Naive thymus-derived CD8-positive, alpha-beta T cell (primary cell): ENCODE results near the gene MAEA. TPM values are rescaled to one million over a fixed set of nuclear protein-coding genes. Genes with fewer than 3 reads are reported as not detected.

Experiments used
- ATAC-seq, 2 donors: fragments of 150-1000 bp; cut with Tn5 transposase in 1 of 2; sonication (Bioruptor Pico), chemical (Tn5 transposase) in 1 of 2; 1 replicate in 1 of 2; 2 replicates in 1 of 2; pipeline ENCODE4 v1.10.0; 2021; ENCODE audit warnings: mild to moderate bottlenecking in 2 of 2, moderate library complexity in 2 of 2
- POLR2A ChIA-PET: fragments of 350-600 bp; sonication (Branson Sonifier 250); formaldehyde crosslinking; loops from one replicate; lab custom pipeline; 2021; ENCODE audit warnings: antibody characterized with exemption; lab: Charles Lee
- DNase-seq, 10 donors: peaks; one replicate each; pipeline versions ENCODE4 v3.0.0 to v3.0.0-alpha.2; 2020 to 2022
- H3K27ac Mint-ChIP-seq, 10 donors: one replicate each; pipeline ENCODE4 v1.8.0; 2020 to 2022; ENCODE audit warnings: mild to moderate bottlenecking in 10 of 10, mixed read lengths in 10 of 10, moderate library complexity in 4 of 10, inconsistent platforms in 1 of 10
- H3K27me3 Mint-ChIP-seq, 5 donors: one replicate each; pipeline ENCODE4 v1.8.0; 2021 to 2022; ENCODE audit warnings: mixed read lengths in 5 of 5
- H3K36me3 Mint-ChIP-seq, 3 donors: one replicate each; pipeline ENCODE4 v1.8.0; 2020 to 2022; ENCODE audit warnings: mixed read lengths in 3 of 3, mild to moderate bottlenecking in 2 of 3, inconsistent platforms in 1 of 3
- H3K4me1 Mint-ChIP-seq, 4 donors: one replicate each; pipeline ENCODE4 v1.8.0; 2021 to 2022; ENCODE audit warnings: mixed read lengths in 4 of 4
- H3K4me3 Mint-ChIP-seq, 10 donors: one replicate each; pipeline ENCODE4 v1.8.0; 2020 to 2022; ENCODE audit warnings: mild to moderate bottlenecking in 10 of 10, mixed read lengths in 10 of 10, moderate library complexity in 6 of 10, inconsistent platforms in 1 of 10
- H3K9me3 Mint-ChIP-seq, 9 donors: one replicate each; pipeline ENCODE4 v1.8.0; 2020 to 2022; ENCODE audit warnings: mixed read lengths in 9 of 9, mild to moderate bottlenecking in 3 of 9, inconsistent platforms in 1 of 9, moderate library complexity in 1 of 9
- polyA plus RNA-seq, 3 donors: library from polyadenylated mRNA; unstranded; fragments of 300-500 nt; fragmentation: Illumina TruSeq; gene quantifications; one replicate each; pipeline ENCODE4 v1.2.3, GENCODE V29; 2021
- total RNA-seq, 8 experiments: library from RNA in 2 of 8; stranded (reverse) in 2 of 8; gene quantifications; one replicate each; pipeline ENCODE4 v1.2.3 and lab custom pipeline; 2021 to 2026

The MAEA gene
- total and polyA plus RNA-seq, 5 experiments from 2014 or later, result 56.7 to 112 (median 75.1) TPM

GRCh38 chr4:1250921-1251772 lies 38.5 kb upstream of the MAEA start:
- no peaks in the 10 kb centered on the region for H3K27me3 Mint-ChIP-seq
- no peak for ATAC-seq
- peaks cover 0 to 2% (median 0%) of the 10 kb centered on the region in 3 donors for H3K36me3 Mint-ChIP-seq
- peak overlapping the region; percentile 67 to 95 (median 90) for H3K4me3 Mint-ChIP-seq
- peaks cover 0 to 9% (median 3%) of the 10 kb centered on the region in 9 donors for H3K9me3 Mint-ChIP-seq
- POLR2A ChIA-PET, result interaction anchor here (0.6 to 5.2 kb wide), 7 partner anchors 16 to 588 kb away, joined by 3 to 106 read pairs (median 5); partner anchors contain the start of gene UVSSA
- peaks cover 37 to 74% (median 70%) of the 10 kb centered on the region in 4 donors for H3K4me1 Mint-ChIP-seq
- DNase-seq, result peak in 1 of 10 donors; percentile 15
- peak overlapping the region; percentile 90 to 97 (median 95) for H3K27ac Mint-ChIP-seq

GRCh38 chr4:1251773-1252066 lies 38.0 kb upstream of the MAEA start:
- peaks cover 39 to 72% (median 68%) of the 10 kb centered on the region in 4 donors for H3K4me1 Mint-ChIP-seq
- peaks cover 0 to 9% (median 5%) of the 10 kb centered on the region in 9 donors for H3K9me3 Mint-ChIP-seq
- no peaks in the 10 kb centered on the region for H3K27me3 Mint-ChIP-seq
- ATAC-seq (no peak), DNase-seq (no peak)
- peak overlapping the region in 9 of 10 donors; percentile 64 to 96 (median 83) for H3K27ac Mint-ChIP-seq
- peaks cover 0 to 2% (median 0%) of the 10 kb centered on the region in 3 donors for H3K36me3 Mint-ChIP-seq
- peak overlapping the region in 8 of 10 donors; percentile 25 to 92 (median 72) for H3K4me3 Mint-ChIP-seq
- POLR2A ChIA-PET, result interaction anchor here (1.9 to 5.2 kb wide), 2 partner anchors 84 to 95 kb away, joined by 5 to 106 read pairs; partner anchors contain the start of gene UVSSA

DNA sequence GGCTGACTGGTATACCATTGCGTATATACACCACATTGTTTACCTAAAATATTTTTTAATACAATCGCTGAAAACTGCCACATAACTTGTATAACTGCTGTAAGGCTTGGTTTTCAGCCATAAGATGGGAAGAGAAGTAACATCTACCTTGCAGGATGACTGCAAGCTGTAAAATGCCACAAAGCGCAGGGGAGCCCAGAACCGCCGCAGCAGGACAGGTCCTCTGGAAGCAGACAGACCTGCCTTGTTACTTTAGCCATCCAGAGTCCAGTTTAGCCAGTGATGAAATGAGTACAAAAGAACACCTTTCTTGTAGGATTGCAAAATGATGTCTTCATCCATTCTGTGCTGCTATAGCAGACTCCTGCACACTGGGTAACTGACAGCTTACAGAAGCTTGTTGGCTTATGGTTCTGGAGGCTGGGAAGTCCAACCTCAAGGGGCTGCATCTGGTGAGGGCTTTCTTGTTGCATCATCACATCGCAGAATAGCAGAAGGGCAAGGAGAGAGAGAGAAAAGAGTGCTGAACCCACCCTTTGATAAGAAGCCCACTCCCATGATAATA lies 36.7 kb upstream of the MAEA start:
- H3K27ac Mint-ChIP-seq, result peak overlapping the region; percentile 84 to 97 (median 94)
- H3K36me3 Mint-ChIP-seq, result peaks cover 0 to 2% (median 0%) of the 10 kb centered on the region in 3 donors
- DNase-seq, result no peak
- H3K27me3 Mint-ChIP-seq, result no peaks in the 10 kb centered on the region
- H3K9me3 Mint-ChIP-seq, result peaks cover 0 to 9% (median 5%) of the 10 kb centered on the region in 9 donors
- no peak for ATAC-seq
- POLR2A ChIA-PET, result interaction anchor here (1.1 to 1.3 kb wide), 2 partner anchors 14 to 51 kb away, joined by 3 to 4 read pairs; no protein-coding TSS in a partner anchor
- H3K4me1 Mint-ChIP-seq, result peaks cover 34 to 69% (median 62%) of the 10 kb centered on the region in 4 donors
- peak overlapping the region; percentile 4 to 90 (median 74) for H3K4me3 Mint-ChIP-seq

- peaks cover 0 to 2% (median 0%) of the 10 kb centered on the region in 3 donors for H3K36me3 Mint-ChIP-seq
- POLR2A ChIA-PET, result interaction anchor here (0.7 to 1.3 kb wide), 3 partner anchors 14 to 77 kb away, joined by 3 to 4 read pairs (median 4); no protein-coding TSS in a partner anchor
- H3K27ac Mint-ChIP-seq, result peak overlapping the region; percentile 81 to 97 (median 94)
- ATAC-seq, result no peak
- H3K27me3 Mint-ChIP-seq, result no peaks in the 10 kb centered on the region
- H3K9me3 Mint-ChIP-seq, result peaks cover 0 to 9% (median 5%) of the 10 kb centered on the region in 9 donors
- H3K4me3 Mint-ChIP-seq, result peak overlapping the region; percentile 51 to 90 (median 74)
- DNase-seq, result peak in 1 of 10 donors; percentile 45
- peaks cover 34 to 73% (median 62%) of the 10 kb centered on the region in 4 donors for H3K4me1 Mint-ChIP-seq
Measured at GRCh38 chr4:1253831-1254230, 35.9 kb upstream of the MAEA start.

DNA sequence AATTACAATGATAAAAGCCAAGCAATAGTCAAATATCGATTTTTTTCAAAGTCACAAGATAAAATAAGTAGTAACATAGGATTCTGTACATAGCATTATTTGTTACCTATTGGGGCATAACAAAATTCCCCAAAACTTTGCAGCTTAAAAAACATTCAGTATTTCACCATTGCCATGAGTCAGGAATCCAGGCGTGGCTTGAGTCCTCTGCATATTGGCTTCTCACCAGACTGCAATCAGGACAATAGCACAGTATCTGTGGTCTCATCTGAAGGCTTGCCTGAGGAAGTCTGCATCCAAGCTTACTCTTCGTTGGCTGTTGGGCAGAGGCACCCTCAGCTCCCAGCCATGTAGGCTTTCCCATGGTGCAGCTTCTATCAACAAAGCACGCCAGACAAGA lies 34.5 kb upstream of the MAEA start:
- Mint-ChIP-seq H3K4me1 (peaks cover 28 to 74% (median 63%) of the 10 kb centered on the region in 4 donors), H3K36me3 (peaks cover 0 to 2% (median 0%) of the 10 kb centered on the region in 3 donors), H3K27me3 (no peaks in the 10 kb centered on the region), H3K9me3 (peaks cover 0 to 9% (median 5%) of the 10 kb centered on the region in 9 donors), H3K27ac (peak overlapping the region in 8 of 10 donors; percentile 18 to 97 (median 88)), H3K4me3 (no peak overlapping the region)
- ATAC-seq (no peak), DNase-seq (no peak)
- POLR2A ChIA-PET, result interaction anchor here (1.2 kb wide), 1 partner anchor 11 kb away, joined by 3 read pairs; no protein-coding TSS in a partner anchor

- Mint-ChIP-seq H3K27me3 (no peaks in the 10 kb centered on the region), H3K27ac (peak overlapping the region in 9 of 10 donors; percentile 18 to 92 (median 85)), H3K36me3 (peaks cover 0 to 2% (median 0%) of the 10 kb centered on the region in 3 donors), H3K4me3 (peak overlapping the region in 1 of 10 donors; percentile 55), H3K9me3 (peaks cover 0 to 9% (median 5%) of the 10 kb centered on the region in 9 donors), H3K4me1 (peaks cover 28 to 74% (median 63%) of the 10 kb centered on the region in 4 donors)
- POLR2A ChIA-PET, result interaction anchor here (1.2 kb wide), 1 partner anchor 11 kb away, joined by 3 read pairs; no protein-coding TSS in a partner anchor
- no peak for ATAC-seq
- DNase-seq, result no peak
Measured at GRCh38 chr4:1255699-1256098, 34.0 kb upstream of the MAEA start.

DNA sequence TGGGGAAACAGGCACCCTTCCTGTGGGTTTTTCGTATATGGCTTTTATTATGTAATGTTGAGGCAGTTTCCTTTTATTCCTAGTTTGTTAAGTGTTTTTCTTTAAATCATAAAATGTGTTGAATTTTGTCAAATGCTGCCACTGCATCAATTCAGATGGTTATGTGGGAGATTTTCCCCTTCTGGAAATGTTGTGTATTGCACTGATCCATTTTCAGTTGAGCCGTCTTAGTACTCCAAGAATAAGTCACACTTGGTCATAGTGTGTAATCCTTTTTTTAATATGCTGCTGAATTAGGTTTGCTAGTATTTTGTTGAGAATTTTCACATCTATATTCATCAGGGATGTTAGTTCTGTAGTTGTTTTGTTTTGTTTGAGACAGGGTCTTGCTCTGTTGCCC lies 31.2 kb upstream of the MAEA start:
- Mint-ChIP-seq H3K4me1 (peaks cover 30 to 60% (median 45%) of the 10 kb centered on the region in 4 donors), H3K27ac (peak overlapping the region in 4 of 10 donors; percentile 9 to 66 (median 35)), H3K36me3 (no peaks in the 10 kb centered on the region), H3K9me3 (peaks cover 0 to 6% (median 5%) of the 10 kb centered on the region in 9 donors), H3K27me3 (no peaks in the 10 kb centered on the region), H3K4me3 (no peak overlapping the region)
- DNase-seq (no peak), ATAC-seq (no peak)
- POLR2A ChIA-PET, result interaction anchor here (0.7 kb wide), 1 partner anchor 324 kb away, joined by 5 read pairs; no protein-coding TSS in a partner anchor

DNA sequence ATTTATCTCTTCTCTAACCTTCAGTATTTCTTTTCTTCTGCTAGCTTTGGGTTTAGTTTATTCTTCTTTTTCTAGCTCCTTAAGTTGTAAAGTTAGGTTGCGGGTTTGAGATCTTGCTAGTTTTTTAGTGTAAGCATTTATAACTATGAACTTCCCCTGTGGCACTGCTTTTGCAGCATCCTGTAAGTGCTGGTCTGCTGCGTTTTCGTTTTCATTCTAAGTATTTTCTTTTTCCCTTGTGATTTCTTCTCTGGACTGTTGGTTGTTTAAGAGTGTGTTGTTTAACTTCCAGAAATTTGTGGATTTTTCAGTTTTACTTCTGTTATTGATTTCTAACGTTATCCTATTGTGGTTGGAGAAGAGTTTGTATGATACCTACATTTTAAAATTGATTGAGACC lies 29.7 kb upstream of the MAEA start:
- H3K27ac Mint-ChIP-seq, result peak overlapping the region in 3 of 10 donors; percentile 9 to 70 (median 49)
- no peak for ATAC-seq
- POLR2A ChIA-PET, result interaction anchor here (2.1 kb wide), 1 partner anchor 10 kb away, joined by 7 read pairs; the partner anchor contains the start of gene CTBP1
- no peaks in the 10 kb centered on the region for H3K27me3 Mint-ChIP-seq
- H3K4me3 Mint-ChIP-seq, result peak overlapping the region in 1 of 10 donors; percentile 28
- no peak for DNase-seq
- H3K4me1 Mint-ChIP-seq, result peaks cover 20 to 45% (median 30%) of the 10 kb centered on the region in 4 donors
- peaks cover 0 to 3% (median 2%) of the 10 kb centered on the region in 3 donors for H3K36me3 Mint-ChIP-seq
- H3K9me3 Mint-ChIP-seq, result peaks cover 0 to 6% (median 0%) of the 10 kb centered on the region in 9 donors

- no peak for ATAC-seq
- POLR2A ChIA-PET, result interaction anchor here (0.7 to 2.1 kb wide), 2 partner anchors 11 to 13 kb away, joined by 3 to 7 read pairs; partner anchors contain the start of gene CTBP1
Measured at GRCh38 chr4:1260418-1261106, 29.1 kb upstream of the MAEA start.

GRCh38 chr4:1261107-1261928 lies 28.4 kb upstream of the MAEA start:
- no peak for DNase-seq
- Mint-ChIP-seq H3K27me3 (no peaks in the 10 kb centered on the region), H3K9me3 (peaks cover 0 to 4% (median 0%) of the 10 kb centered on the region in 9 donors), H3K4me3 (no peak overlapping the region), H3K27ac (peak overlapping the region in 5 of 10 donors; percentile 15 to 67 (median 44)), H3K4me1 (peaks cover 16 to 35% (median 22%) of the 10 kb centered on the region in 4 donors), H3K36me3 (peaks cover 0 to 3% (median 2%) of the 10 kb centered on the region in 3 donors)
- no peak for ATAC-seq
- POLR2A ChIA-PET, result interaction anchor here (0.7 to 2.1 kb wide), 2 partner anchors 12 to 13 kb away, joined by 3 to 7 read pairs; partner anchors contain the start of gene CTBP1

More at GRCh38 chr4:1260418-1261106, 29.1 kb upstream of the MAEA start:
- DNase-seq, result no peak
- Mint-ChIP-seq H3K27me3 (no peaks in the 10 kb centered on the region), H3K36me3 (peaks cover 0 to 3% (median 2%) of the 10 kb centered on the region in 3 donors), H3K4me1 (peaks cover 19 to 40% (median 26%) of the 10 kb centered on the region in 4 donors), H3K27ac (peak overlapping the region in 3 of 10 donors; percentile 49 to 67 (median 60)), H3K9me3 (peaks cover 0 to 5% (median 0%) of the 10 kb centered on the region in 9 donors), H3K4me3 (no peak overlapping the region)
